H1 (cell line): ENCODE data around the gene VEPH1. TPM values are rescaled to one million over a fixed set of nuclear protein-coding genes. Genes with fewer than 3 reads are reported as not detected.

Source experiments
- CHD7 ChIP-seq: fragments of 300-600 bp; sonication (generic); IDR thresholded peaks from 2 replicates; pipeline ENCODE4 v1.7.1; 2012; ENCODE audit warnings: low read length, moderate library complexity, mild to moderate bottlenecking, inconsistent platforms; ENCODE audit not compliant: insufficient replicate concordance
- CTCF ChIP-seq, 3 experiments: IDR thresholded peaks; 1 replicate in 2 of 3; 2 replicates in 1 of 3; pipeline versions ENCODE4 v1.5.1 to v1.6.1; 2011; ENCODE audit warnings: low read length in 3 of 3, mild to moderate bottlenecking in 3 of 3, inconsistent platforms in 2 of 3, low read depth in 1 of 3, moderate library complexity in 1 of 3; ENCODE audit not compliant: insufficient read depth in 1 of 3; ENCODE audit errors: control extremely low read depth in 1 of 3
- MAFK ChIP-seq: IDR thresholded peaks from 2 replicates; pipeline ENCODE4 v1.6.1; 2012; ENCODE audit warnings: low read depth, mild to moderate bottlenecking, improper control_type of control experiment, low read length
- polyA plus RNA-seq, 7 experiments: library from polyadenylated mRNA; depleted of rRNA in 3 of 7; stranded (reverse) in 5 of 7; unstranded in 2 of 7; fragments of >200 nt in 5 of 7; fragments of 200-250 nt in 2 of 7; gene quantifications; 1 replicate in 5 of 7; 2 replicates in 1 of 7; 4 replicates in 1 of 7; pipeline versions ENCODE4 v1.2.1 to v1.2.3, GENCODE V29; 2011 to 2013; ENCODE audit warnings: missing spikeins in 2 of 7, mixed read lengths in 2 of 7
- total RNA-seq: library from RNA; stranded (reverse); fragmentation: NEBNext Ultra II Directional; extraction: Animal tissue kit (Norgen Biotek cat#: 25700); gene quantifications from 2 replicates; pipeline ENCODE4 v1.2.1, GENCODE V29; 2021

Gene VEPH1
- total and polyA plus RNA-seq, 2 of the 8 experiments (the other 6 are each of a cell fraction or from before 2014, with no cell fraction given): 12.0 to 18.3 TPM

- TF ChIP-seq CHD7 (no peak), MAFK (no peak), CTCF (IDR thresholded peaks at IDR 0.05; ENCODE audit: control extremely low read depth in 1 of 3, insufficient read depth in 1 of 3, low read depth in 1 of 3, low read length in 3 of 3) (no peak)
Observed at GRCh38 chr3:157330206-157330605, 173.0 kb downstream of the VEPH1 start (continued).
